SK-N-SH (cell line): ENCODE data around the gene CXCL17. TPM values are rescaled to one million over a fixed set of nuclear protein-coding genes. Genes with fewer than 3 reads are reported as not detected.

Source experiments
- CTCF ChIA-PET: fragments of 300-600, 350-600 bp; formaldehyde crosslinking; extraction: SDS; loops from one replicate; lab custom pipeline; 2021; lab: Yijun Ruan, JAX
- POLR2A ChIA-PET: fragments of 350-600 bp; sonication (Branson Sonifier 250); formaldehyde crosslinking; extraction: SDS; loops from one replicate; lab custom pipeline; 2020; ENCODE audit warnings: antibody characterized with exemption, inconsistent platforms; lab: Yijun Ruan, JAX
- DNase-seq: peaks from one replicate; pipeline ENCODE4 v3.0.0; 2012
- H2AFZ ChIP-seq: fragments of 200-600 bp; sonication (generic); 2 replicates; pipeline ENCODE4 v1.8.1; 2016; ENCODE audit warnings: antibody characterized with exemption, mild to moderate bottlenecking, low read depth
- H3F3A ChIP-seq: fragments of 200-600 bp; sonication (generic); replicated peaks from 2 replicates; pipeline ENCODE3; 2016; ENCODE audit warnings: antibody characterized with exemption, mild to moderate bottlenecking; ENCODE audit not compliant: insufficient read depth
- H3K27ac ChIP-seq, 2 experiments: fragments of 200-500 bp in 1 of 2; fragments of 200-600 bp in 1 of 2; sonication (Bioruptor generic) in 1 of 2; sonication (generic), shearing (Covaris generic) in 1 of 2; 2 replicates each; pipeline versions ENCODE4 v1.5.1 to v1.6.1; 2014 to 2016; ENCODE audit warnings: low read depth in 2 of 2, inconsistent platforms in 1 of 2, low read length in 1 of 2, mild to moderate bottlenecking in 1 of 2, mixed read lengths in 1 of 2
- H3K27me3 ChIP-seq: fragments of 200-600 bp; sonication (generic), shearing (Covaris generic); 2 replicates; pipeline ENCODE4 v1.6.1; 2016; ENCODE audit warnings: mixed run types; ENCODE audit not compliant: insufficient read depth
- H3K36me3 ChIP-seq, 2 experiments: fragments of 200-500 bp in 1 of 2; fragments of 200-600 bp in 1 of 2; sonication (Bioruptor generic) in 1 of 2; sonication (generic) in 1 of 2; replicated peaks in 1 of 2; 2 replicates each; pipeline versions ENCODE3 to v1.5.1; 2014 to 2016; ENCODE audit warnings: low read length in 1 of 2, mild to moderate bottlenecking in 1 of 2; ENCODE audit not compliant: insufficient read depth in 2 of 2, control insufficient read depth in 1 of 2
- H3K4me1 ChIP-seq, 2 experiments: fragments of 200-500 bp in 1 of 2; fragments of 200-600 bp in 1 of 2; sonication (Bioruptor generic) in 1 of 2; sonication (generic), shearing (Covaris generic) in 1 of 2; 2 replicates each; pipeline versions ENCODE4 v1.5.1 to v1.6.1; 2014 to 2016; ENCODE audit warnings: low read depth in 1 of 2, low read length in 1 of 2, mixed run types in 1 of 2; ENCODE audit not compliant: insufficient read depth in 2 of 2, control insufficient read depth in 1 of 2
- H3K4me2 ChIP-seq: fragments of 200-600 bp; sonication (generic), shearing (Covaris generic); 2 replicates; pipeline ENCODE4 v1.6.1; 2017; ENCODE audit warnings: mixed run types
- H3K4me3 ChIP-seq, 2 experiments: fragments of 200-500 bp in 1 of 2; fragments of 200-600 bp in 1 of 2; sonication (Bioruptor generic) in 1 of 2; sonication (generic), shearing (Covaris generic) in 1 of 2; 2 replicates each; pipeline versions ENCODE4 v1.5.1 to v1.8.1; 2014 to 2016; ENCODE audit warnings: low read depth in 2 of 2, inconsistent platforms in 1 of 2, low read length in 1 of 2, mild to moderate bottlenecking in 1 of 2, mixed read lengths in 1 of 2, moderate library complexity in 1 of 2
- H3K79me2 ChIP-seq: fragments of 200-600 bp; sonication (generic); 2 replicates; pipeline ENCODE4 v1.8.1; 2017; ENCODE audit warnings: mild to moderate bottlenecking; ENCODE audit not compliant: insufficient read depth
- H3K9ac ChIP-seq: fragments of 200-600 bp; sonication (generic); 2 replicates; pipeline ENCODE4 v1.6.1; 2017; ENCODE audit warnings: mixed run types
- H3K9me2 ChIP-seq: fragments of 200-600 bp; sonication (generic); 2 replicates; pipeline ENCODE4 v1.6.1; 2017; ENCODE audit warnings: mixed run types
- H3K9me3 ChIP-seq: fragments of 200-600 bp; sonication (generic); 2 replicates; pipeline ENCODE4 v1.6.1; 2017; ENCODE audit warnings: mixed run types, mild to moderate bottlenecking, moderate library complexity
- H4K20me1 ChIP-seq: fragments of 200-600 bp; sonication (generic); 2 replicates; pipeline ENCODE4 v1.6.1; 2017; ENCODE audit warnings: mild to moderate bottlenecking, mixed run types; ENCODE audit not compliant: insufficient read depth
- ELF1 ChIP-seq: IDR thresholded peaks from 2 replicates; pipeline ENCODE4 v1.4.0; 2012
- FOXM1 ChIP-seq: IDR thresholded peaks from 2 replicates; pipeline ENCODE4 v1.4.0; 2012; ENCODE audit warnings: low read depth, mild to moderate bottlenecking
- JUND ChIP-seq: IDR thresholded peaks from 2 replicates; pipeline ENCODE4 v1.4.0; 2012
- MAX ChIP-seq: IDR thresholded peaks from 2 replicates; pipeline ENCODE4 v1.4.0; 2012; ENCODE audit warnings: low read depth
- POLR2AphosphoS5 ChIP-seq: IDR thresholded peaks from 2 replicates; pipeline ENCODE4 v1.6.1; 2012; ENCODE audit warnings: low read depth, low read length
- TCF12 ChIP-seq: IDR thresholded peaks from 2 replicates; pipeline ENCODE4 v1.4.0; 2012
- WGBS: methylation state at CpG from one replicate; pipeline ENCODE4 v1.1.6; 2017; ENCODE audit warnings: low lambda C conversion rate; 5-methylcytosine and 5-hydroxymethylcytosine counted together
- polyA plus RNA-seq, 3 experiments: library from polyadenylated mRNA; depleted of rRNA; stranded (reverse); fragments of >200 nt; gene quantifications; 2 replicates each; pipeline ENCODE4 v1.2.3, GENCODE V29; 2012
- TF ChIP-seq, protein P1 (sequence below): IDR thresholded peaks from 2 replicates; pipeline ENCODE4 v1.4.0; 2012; ENCODE audit warnings: low read depth, borderline replicate concordance
- TF ChIP-seq, protein P2 (sequence below): fragments of 150-350 bp; IDR thresholded peaks from 2 replicates; pipeline ENCODE4 v1.6.1; 2017; ENCODE audit warnings: antibody characterized with exemption, low read length, low read depth, borderline replicate concordance

Gene CXCL17
- polyA plus RNA-seq, 1 of the 3 experiments (the other 2 are of a cell fraction), result not detected

GRCh38 chr19:42467183-42467760 is 24.5 kb upstream of the CXCL17 start:
- ChIA-PET CTCF (interaction anchor here (1.1 to 2.2 kb wide), 7 partner anchors 16 to 129 kb away, joined by 3 to 7 read pairs (median 6); no protein-coding TSS in a partner anchor), POLR2A (interaction anchor here (0.9 kb wide), 1 partner anchor 8 kb away, joined by 4 read pairs; no protein-coding TSS in a partner anchor)
- Histone ChIP-seq H3K36me3 (no peaks in the 10 kb centered on the region), H3K9ac (no peak overlapping the region), H3K9me3 (no peaks in the 10 kb centered on the region), H3K79me2 (no peaks in the 10 kb centered on the region), H3K4me1 (peaks cover 0 to 11% of the 10 kb centered on the region in 2 experiments; a peak in 2 of 4 replicates), H3K27me3 (no peaks in the 10 kb centered on the region), H2AFZ (no peak overlapping the region), H3K4me3 (no peak overlapping the region), H3K27ac (0 out of 4 replicates have a peak overlapping the region, but pooled peaks of 1 of the 2 experiments have one; percentile 0), H4K20me1 (no peaks in the 10 kb centered on the region), H3F3A (no peaks in the 10 kb centered on the region), H3K4me2 (no peak overlapping the region), H3K9me2 (no peaks in the 10 kb centered on the region)
- WGBS, result 76% methylated on average over 5 of the region's 5 CpGs
- TF ChIP-seq, protein P1, sequence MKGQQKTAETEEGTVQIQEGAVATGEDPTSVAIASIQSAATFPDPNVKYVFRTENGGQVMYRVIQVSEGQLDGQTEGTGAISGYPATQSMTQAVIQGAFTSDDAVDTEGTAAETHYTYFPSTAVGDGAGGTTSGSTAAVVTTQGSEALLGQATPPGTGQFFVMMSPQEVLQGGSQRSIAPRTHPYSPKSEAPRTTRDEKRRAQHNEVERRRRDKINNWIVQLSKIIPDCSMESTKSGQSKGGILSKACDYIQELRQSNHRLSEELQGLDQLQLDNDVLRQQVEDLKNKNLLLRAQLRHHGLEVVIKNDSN, result no peak
- TF ChIP-seq TCF12, result peak; percentile 3; the same call in 1 of the 2 replicates
- no peak for TF ChIP-seq JUND
- TF ChIP-seq MAX, result no peak
- no peak for TF ChIP-seq ELF1
- no peak for TF ChIP-seq POLR2AphosphoS5
- TF ChIP-seq, protein P2, sequence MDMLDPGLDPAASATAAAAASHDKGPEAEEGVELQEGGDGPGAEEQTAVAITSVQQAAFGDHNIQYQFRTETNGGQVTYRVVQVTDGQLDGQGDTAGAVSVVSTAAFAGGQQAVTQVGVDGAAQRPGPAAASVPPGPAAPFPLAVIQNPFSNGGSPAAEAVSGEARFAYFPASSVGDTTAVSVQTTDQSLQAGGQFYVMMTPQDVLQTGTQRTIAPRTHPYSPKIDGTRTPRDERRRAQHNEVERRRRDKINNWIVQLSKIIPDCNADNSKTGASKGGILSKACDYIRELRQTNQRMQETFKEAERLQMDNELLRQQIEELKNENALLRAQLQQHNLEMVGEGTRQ, result no peak
- no peak for DNase-seq

DNA sequence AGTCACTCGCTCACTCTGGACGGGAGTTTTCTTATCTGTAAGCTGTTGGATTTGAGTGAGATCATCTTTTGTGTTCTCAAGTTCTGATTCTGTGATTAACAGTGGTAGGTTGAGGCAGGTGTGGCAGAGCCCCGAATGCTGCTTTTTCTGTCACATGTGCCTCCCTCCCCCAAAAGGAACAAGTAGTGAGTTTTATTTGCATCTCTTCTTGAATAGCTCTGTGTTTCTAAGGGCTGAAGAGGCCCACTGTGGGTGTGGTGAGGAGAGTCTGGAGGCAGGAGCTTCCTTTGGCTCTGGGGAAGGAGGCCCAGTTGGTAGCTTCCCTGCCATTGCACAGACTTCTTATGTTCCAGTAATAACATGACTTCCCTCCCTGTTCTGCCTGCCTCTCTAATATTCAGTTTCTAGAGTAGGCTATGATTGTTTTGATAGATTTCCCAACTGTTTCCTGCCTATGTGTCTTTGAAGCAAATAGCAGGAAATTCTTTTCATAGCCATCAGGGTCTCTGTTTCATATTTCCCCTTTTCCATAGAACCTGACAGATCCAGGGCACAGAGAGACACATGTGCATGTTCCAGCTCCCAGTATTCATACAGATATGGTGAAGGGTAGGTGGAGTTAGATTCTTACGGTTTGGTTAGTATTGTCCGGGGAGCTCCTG is 23.9 kb upstream of the CXCL17 start:
- WGBS, result 82% methylated on average over 5 of the region's 5 CpGs
- H3K9ac ChIP-seq, result no peak overlapping the region
- H3K27me3 ChIP-seq, result no peaks in the 10 kb centered on the region
- H3K4me3 ChIP-seq, result no peak overlapping the region
- H3K79me2 ChIP-seq, result no peaks in the 10 kb centered on the region
- peaks cover 0 to 11% of the 10 kb centered on the region in 2 experiments; a peak in 2 of 4 replicates for H3K4me1 ChIP-seq
- no peaks in the 10 kb centered on the region for H3K9me2 ChIP-seq
- no peaks in the 10 kb centered on the region for H3K36me3 ChIP-seq
- H3K9me3 ChIP-seq, result no peaks in the 10 kb centered on the region
- ChIA-PET CTCF (interaction anchor here (0.7 to 2.2 kb wide), 9 partner anchors 15 to 130 kb away, joined by 3 to 7 read pairs (median 4); partner anchors contain the start of gene CEACAM1), POLR2A (interaction anchor here (0.9 kb wide), 1 partner anchor 9 kb away, joined by 4 read pairs; no protein-coding TSS in a partner anchor)
- H2AFZ ChIP-seq, result no peak overlapping the region
- H3K27ac ChIP-seq, result 0 out of 4 replicates have a peak overlapping the region, but pooled peaks of 1 of the 2 experiments have one; percentile 0
- H3K4me2 ChIP-seq, result no peak overlapping the region
- TF ChIP-seq FOXM1 (no peak), JUND (no peak), TCF12 (peak; percentile 5; the same call in 1 of the 2 replicates)
- no peak for DNase-seq
- no peaks in the 10 kb centered on the region for H3F3A ChIP-seq
- H4K20me1 ChIP-seq, result no peaks in the 10 kb centered on the region
